GM21360 (cell line): ENCODE results near the gene WDR74.

Source experiments
- ATAC-seq: cut with Tn5 transposase; IDR thresholded peaks from one replicate; pipeline ENCODE4 v1.9.1; 2021; ENCODE audit warnings: mild to moderate bottlenecking, moderate library complexity; ENCODE audit not compliant: unreplicated experiment

The WDR74 gene

GRCh38 chr11:62801071-62801470, 38.3 kb downstream of the WDR74 start:
- no peak for ATAC-seq

GRCh38 chr11:62799486-62799885, 39.9 kb downstream of the WDR74 start:
- no peak for ATAC-seq

- no peak for ATAC-seq
These were observed 43.1 kb downstream of the WDR74 start for GRCh38 chr11:62796281-62796680.

- no peak for ATAC-seq
These were observed 45.1 kb downstream of the WDR74 start for GRCh38 chr11:62794201-62794775.

- ATAC-seq = no peak
These were observed 47.2 kb downstream of the WDR74 start for GRCh38 chr11:62792202-62792575.

- peak; percentile 58 for ATAC-seq
These were observed 47.7 kb downstream of the WDR74 start, which contains the start of gene TMEM223 for GRCh38 chr11:62791501-62792201. TMEM223 (minus strand) TSS chr11:62792006; CDS start chr11:62791994, 12 bp downstream.

GRCh38 chr11:62789576-62789975, 49.8 kb downstream of the WDR74 start:
- ATAC-seq = no peak

GRCh38 chr11:62788991-62789390, 50.4 kb downstream of the WDR74 start:
- no peak for ATAC-seq

- peak; percentile 60 for ATAC-seq
These were observed 52.2 kb downstream of the WDR74 start, which contains the start of gene TMEM179B for GRCh38 chr11:62787005-62787759. TMEM179B (plus strand) TSS chr11:62787402; CDS start chr11:62787432, 30 bp downstream.

- ATAC-seq = peak; percentile 58
These were observed 52.9 kb downstream of the WDR74 start for GRCh38 chr11:62786318-62787004.
